HG03432 (cell line): ENCODE measurements around the gene KLK11.

Experiments used
- ATAC-seq: cut with Tn5 transposase; IDR thresholded peaks from one replicate; pipeline ENCODE4 v1.9.1; 2021; ENCODE audit warnings: mild to moderate bottlenecking, moderate library complexity; ENCODE audit not compliant: unreplicated experiment

The KLK11 gene, protein sequence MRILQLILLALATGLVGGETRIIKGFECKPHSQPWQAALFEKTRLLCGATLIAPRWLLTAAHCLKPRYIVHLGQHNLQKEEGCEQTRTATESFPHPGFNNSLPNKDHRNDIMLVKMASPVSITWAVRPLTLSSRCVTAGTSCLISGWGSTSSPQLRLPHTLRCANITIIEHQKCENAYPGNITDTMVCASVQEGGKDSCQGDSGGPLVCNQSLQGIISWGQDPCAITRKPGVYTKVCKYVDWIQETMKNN

DNA sequence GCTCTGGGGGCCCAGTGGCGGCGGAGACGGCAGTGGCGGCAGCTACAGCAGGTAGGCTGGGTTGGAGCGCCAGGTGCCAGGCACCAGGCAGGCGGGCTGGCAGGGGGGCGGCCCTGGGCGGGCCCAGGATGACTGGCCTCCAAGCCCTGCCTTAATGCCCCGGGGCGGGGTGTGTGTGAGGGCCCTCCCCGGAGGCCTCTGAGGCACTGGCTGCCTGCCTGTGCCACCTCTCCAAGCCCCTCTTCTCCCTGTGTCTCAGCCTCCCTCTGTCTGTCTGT, at the start of gene KLK11:
Gene KLK11 (minus strand): TSS at position 63 of the 278 bp plus-strand sequence. CDS start 985 bp downstream, outside the sequence.
- ATAC-seq = no peak

DNA sequence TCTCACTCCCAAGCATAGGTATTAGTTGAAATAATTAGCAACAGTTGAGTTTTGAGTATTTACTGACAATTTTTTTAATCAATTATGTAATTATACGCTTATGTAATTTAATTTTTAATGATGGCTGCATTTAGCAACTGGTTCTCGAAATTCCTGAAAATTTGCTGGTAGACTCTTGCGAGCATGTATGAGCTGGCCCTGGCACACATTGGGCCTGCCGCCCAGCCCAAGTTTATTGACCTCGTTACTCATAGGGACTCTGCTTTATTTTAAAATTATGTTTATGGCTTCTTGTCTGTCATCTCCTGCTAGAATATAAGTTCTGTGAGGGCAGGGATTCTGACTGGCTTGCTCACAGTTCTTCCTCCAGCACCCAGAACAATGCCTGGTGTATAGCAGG, 49.6 kb upstream of the KLK11 start:
- no peak for ATAC-seq

DNA sequence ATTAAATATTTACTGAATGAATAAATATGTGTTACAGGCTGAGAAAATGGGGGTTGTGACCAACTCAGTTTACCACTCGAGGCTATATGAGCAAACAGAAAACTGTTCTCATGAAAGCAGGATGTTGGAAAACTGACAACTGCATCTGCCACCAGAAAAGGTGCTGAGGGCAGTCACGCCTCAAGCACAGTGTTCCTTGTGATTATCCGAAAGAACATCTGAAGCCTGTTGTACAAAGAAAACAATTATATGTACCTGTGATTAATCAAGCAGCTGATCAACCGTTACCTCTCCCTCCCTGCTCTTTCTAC, 44.6 kb upstream of the KLK11 start:
- no peak for ATAC-seq

DNA sequence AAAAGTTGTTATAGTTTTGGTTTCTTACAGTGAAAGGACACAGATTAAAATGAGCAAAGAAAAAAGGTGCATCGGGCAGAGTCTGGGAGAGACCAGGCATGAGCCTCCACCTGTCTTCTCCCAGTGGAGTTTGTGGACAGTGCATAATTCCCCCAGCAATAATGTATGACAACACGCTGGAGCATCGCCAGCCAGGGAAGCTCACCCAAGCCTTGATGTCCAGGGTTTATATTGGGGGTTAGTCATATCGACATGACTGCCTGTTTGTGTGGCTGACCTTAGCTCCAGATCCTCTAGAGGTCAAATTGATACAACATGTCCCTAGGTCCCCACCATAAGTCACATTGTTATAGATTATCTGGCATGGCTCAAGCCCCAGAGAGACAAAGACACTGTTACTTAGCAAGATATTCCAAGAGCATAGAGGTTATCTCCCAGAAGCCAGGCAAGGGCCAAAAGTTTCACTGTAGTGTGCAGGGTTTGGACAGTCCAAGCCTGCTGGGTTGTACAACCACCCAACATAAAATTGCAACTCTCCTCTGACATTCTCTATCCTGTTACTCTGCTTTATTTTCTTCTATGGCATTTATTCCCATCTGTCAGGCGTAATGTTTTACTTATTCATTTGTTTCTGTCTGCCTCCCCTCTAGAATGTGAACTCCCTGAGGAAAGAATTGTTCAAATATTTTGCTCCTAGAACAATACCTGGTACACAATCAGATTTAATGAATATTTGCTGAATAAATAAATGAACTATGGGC, 44.1 kb upstream of the KLK11 start:
- no peak for ATAC-seq

DNA sequence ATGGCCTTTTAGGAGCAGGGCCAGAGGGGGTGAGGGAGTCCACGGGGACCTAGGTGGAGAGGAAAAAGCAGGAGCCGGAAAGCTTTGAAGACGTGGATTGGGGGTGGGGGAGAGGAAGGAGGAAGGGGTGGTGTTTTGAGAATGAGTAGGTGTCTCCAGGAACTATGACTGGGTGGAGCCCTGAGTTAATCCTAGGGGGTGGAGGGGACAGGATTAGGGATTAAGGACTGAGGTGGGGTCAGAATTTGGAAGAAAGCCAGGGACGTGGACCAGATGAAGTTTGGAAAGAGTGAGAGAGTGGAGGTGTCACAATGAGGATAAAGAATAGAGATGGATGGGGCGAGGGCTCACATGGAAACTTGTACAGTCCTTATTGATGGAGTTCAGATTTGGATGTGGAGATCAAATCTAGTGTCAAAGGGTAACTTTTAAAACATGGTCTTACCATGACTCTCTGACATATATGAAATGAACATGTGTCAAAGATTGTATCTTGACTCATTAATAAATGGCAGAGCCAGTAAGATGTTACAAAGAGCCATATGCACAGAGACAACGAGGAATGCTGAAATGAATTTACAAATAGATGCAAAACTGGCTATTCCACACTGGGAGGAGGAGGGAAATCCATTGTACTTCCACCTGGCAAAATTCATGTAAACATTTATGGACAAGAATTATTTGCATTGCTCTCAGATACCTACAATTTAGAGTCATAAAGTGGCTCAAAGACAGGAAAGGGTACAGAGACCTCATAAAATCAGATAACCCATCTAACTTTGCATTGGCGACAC, 40.2 kb upstream of the KLK11 start:
- no peak for ATAC-seq

DNA sequence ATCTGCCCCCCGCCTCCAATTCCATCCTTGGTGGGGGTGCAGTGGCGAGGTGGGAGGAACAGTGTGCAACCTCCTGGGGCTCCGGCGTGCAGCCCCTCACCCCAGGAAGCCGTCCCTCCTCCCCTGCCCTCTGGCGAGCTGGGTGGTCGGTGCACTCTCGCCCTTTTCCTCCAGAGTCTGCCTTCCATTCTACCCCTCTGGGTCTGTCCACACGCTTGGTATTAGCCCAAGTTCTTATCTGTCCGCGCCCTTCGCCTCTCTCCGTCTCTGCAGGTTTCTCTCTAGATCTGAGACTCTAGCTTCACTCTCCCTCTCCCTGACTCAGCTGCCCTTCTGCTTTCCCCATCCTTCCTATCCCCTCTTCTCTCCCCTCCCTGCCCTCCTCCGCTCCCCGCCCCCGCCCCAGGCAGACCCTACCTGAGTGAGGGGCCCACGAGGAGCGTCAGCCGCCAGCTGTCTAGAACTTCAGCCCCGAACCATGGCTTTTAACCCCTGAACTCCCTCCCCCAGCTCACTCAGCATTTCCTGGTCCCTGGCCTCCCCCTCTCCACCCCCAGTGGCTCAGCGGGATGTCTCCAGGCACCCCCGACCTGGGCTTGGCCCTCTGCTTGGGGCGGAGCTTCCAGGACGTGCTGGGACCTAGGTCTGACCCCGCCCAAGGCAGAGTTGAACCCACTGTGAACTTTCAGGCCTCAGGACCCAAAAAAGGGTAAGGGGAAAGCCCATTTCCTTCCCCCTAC, 39.0 kb upstream of the KLK11 start:
- no peak for ATAC-seq

DNA sequence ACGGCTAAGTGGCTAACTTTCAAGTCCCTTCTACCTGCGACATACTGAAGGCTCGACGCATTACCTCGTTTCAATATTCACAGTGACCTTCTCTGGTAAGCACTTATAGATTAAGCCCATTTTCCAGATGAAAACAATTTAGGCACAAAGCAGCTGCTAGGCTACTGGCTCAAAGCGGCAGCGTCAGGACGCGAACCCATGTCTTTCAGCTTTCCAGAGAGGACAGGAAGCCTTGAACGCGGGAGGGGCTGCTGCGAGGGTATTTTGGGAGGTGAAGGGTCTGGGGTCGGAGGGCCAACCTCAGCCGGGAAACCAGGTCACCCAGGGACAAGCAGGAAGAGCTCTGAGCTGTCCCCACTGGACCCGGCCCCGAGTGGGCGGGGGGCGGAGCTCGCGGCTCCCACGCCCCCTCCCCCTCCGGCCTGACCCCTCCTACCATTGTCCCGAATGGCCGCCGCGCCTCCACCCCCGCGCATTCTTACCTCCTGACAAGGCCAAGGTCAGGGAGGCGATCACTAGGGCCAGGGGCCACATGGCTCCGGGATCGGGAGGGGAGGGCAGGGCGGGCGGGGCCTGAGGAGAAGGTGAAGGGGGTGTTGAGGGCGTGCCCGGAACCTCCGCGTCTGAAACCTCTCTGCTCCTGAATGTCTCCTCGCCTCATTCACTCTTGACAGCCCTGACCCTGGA, 38.3 kb upstream of the KLK11 start, which contains the start of gene KLK13:
Gene KLK13 (minus strand): TSS at position 559 of the 687 bp plus-strand sequence. CDS start 25 bp downstream, at position 534.
- ATAC-seq = no peak

DNA sequence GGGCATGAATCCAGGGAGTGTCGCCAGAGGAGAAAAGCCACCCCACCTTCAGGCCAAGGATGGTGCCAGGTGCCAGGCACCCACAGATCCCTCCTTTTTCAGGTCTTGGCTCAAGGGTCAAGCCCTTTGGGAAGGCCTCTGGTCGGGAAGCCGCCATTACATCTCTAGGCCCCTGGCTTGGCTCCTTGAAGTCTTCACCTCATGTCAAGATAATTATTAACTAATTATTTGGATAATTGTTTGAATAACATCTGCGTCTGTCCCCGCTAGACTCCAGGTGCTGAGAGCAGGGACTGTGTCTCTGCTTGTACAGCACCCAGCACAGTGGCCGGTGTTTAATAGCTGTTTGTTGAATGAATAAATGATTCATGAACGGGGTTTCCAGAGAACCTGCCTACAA, 37.2 kb upstream of the KLK11 start:
- ATAC-seq = no peak

DNA sequence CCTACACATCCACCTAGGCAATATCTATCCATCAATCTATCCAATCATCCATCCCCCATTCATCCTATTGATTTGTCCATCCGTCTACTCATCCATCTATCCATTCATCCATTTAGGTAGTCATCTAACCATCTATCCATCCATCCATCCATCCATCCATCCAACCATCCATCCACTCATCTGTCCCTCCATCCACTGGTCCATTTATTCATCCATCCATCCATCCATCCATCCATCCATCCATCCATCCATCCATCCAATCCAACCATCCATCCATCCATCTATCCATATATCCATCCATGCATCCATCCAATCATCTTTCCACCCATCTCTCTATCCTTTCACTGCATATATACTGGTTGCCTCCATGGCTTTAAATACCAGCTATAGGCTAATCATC, 34.6 kb upstream of the KLK11 start:
- ATAC-seq = no peak

DNA sequence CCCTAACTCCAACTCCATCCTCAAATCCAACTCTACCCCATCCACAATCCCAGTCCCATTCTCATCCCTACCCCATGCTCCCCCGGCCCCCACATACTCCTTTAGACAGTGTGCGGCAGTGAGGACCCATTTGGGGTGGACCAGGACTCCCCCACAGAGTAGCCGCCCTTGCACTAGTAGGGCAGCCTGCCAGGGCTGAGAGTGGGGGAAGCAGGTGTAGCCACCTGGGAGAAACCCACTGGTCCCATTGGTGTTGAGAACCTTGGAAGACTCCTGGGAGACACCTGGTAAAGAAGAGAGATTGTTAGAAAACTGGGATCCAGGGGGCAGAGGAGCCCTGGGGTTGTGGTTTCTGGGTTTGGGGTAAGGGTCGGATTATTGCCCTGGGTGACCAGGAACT, 33.9 kb upstream of the KLK11 start:
- ATAC-seq = no peak

DNA sequence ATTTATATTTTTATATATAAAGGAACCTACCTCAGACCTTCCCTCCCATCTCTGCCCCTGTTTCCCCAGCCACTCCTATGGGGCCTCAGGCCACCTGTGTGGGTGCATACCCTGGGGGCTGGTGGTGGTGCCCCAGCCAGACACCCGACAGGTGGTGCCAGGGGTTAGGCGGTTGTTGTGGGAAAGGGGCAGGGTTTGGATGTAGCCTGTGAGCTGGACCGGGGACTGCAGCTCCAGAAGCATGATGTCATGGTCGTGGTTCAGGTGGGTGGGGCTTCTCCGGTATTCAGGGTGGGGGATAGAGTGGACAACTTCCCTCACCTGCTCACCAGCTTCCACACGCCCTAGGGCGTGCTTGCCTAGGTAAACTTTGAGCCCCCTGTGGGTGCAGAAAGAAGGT, 33.3 kb upstream of the KLK11 start:
- no peak for ATAC-seq

DNA sequence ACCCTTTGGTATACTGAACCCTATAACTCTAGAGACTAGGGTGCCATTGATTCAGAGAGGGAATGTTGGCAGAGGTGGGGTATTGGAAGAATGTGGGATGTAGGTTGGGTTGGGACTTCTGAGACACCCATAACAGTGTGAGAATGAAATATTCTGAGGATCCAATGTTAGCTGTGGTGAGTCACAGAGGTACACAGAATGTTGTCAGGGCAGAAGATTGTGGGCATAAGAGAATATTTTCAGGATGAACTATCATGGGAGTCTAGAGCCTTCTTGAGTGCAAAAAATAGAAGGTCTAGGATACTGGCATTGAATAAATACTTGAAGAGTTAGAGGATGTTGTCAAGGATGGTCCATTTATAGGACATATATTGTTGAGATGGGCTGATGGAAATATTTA, 29.4 kb upstream of the KLK11 start:
- no peak for ATAC-seq

DNA sequence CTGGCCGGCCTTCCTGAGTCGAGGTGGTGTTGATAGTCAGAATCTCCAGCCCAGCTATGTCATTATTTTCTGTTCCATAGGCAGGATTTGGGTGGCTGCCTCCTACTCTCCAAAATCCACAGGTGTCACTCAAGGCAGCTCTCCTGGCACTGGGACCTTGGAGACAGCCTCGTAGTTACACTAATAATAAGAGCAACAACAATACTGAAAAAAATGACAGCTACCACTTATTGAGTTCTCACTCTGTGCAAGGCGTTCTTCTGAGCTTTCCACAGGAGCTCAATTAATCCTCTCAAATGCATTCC, 20.6 kb upstream of the KLK11 start:
- ATAC-seq = no peak

DNA sequence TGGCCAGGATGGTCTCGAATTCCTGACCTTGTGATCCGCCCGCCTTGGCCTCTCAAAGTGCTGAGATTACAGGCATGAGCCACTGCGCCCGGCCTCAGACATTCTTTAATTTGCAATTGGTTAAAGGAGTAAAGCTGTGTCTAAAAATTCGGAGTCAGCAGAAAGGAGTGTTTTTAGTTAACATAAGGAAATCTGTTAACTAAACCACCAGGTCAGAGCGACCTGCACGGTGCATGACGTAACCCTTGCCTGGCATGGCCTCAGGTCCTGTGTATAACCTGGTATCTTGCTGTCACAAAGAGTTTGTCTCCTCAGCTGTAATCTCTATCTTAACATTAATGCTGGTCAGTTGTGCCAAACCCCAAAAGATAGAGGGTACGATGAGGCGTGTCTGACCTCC, 17.9 kb upstream of the KLK11 start:
- no peak for ATAC-seq

DNA sequence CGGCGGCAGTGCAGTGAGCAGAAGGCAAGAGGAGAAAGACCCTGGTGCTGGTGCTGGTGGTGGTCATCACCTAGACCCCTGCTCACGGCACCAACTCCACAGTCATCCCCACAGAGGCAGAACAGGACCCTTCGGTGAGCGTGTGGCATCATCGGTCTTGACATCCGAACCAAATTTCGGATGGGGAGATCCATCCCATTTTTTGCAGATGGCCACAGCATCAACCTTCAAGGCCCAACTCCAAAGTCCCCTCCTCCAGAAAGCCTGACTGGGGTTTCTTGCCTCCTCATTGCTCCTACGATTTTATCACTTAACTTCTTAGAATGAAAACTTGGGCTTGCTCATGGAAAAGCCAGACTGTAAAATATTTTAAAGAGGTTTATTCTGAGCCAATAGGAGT, 17.1 kb upstream of the KLK11 start:
- ATAC-seq = no peak

DNA sequence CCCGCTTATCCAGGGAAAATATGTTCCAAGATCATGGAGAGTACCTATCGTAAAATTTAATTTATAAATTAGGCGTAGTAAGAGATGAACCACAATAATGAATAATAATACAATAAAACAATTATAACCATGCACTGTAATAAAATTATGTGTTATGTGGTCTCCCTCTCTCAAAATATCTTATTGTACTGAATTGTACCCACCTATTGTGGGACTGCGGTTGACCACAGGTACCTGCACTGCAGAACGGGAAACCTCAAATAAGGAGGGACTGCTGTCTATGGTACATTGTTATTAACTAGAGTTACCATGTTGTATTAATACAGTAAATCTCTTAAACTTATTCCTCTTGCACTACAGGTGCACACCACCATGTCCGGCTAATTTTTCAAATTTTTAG, 13.7 kb upstream of the KLK11 start:
- ATAC-seq = no peak

DNA sequence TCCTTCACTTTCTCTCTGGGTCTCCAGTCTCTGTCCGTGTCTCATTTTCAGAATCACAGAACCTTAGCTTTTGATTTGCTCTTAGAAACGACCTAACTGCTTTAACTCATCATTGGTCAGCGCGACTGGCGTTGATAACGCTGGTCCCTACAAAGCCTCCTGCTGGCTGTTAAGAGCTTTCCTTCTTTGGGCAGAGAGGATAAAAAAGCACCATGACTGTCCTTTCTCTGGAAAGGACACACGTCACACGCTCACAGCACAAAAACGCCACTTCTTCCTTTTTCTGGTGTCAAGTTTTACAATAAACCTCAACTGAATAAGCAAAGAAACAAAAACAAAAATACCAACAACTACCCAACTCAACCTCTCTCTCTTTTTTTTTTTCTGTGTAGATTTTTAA, 10.1 kb upstream of the KLK11 start:
- no peak for ATAC-seq

DNA sequence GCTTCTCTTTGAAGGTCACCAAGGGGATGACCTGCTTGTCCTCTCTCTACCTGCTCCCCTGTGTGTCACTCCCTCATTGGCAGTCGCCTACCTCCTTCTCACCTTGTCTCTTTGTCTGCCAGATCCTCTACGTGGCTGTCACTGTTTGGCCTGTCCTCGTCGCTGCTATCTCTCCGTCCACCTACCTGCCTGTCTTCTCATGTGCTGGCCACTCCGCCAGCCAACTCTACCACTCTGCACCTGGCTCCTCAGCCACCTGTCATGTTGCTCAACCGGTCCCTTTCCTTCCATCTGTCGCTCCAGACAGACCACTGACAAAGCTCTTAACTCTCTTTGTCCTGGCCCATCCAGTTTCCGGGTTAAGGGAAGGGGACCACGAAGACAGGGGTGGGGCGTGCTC, 8.3 kb upstream of the KLK11 start, which contains the start of gene KLK12:
Gene KLK12 (minus strand): TSS at position 299 of the 400 bp plus-strand sequence. CDS start 381 bp downstream, outside the sequence.
- no peak for ATAC-seq

DNA sequence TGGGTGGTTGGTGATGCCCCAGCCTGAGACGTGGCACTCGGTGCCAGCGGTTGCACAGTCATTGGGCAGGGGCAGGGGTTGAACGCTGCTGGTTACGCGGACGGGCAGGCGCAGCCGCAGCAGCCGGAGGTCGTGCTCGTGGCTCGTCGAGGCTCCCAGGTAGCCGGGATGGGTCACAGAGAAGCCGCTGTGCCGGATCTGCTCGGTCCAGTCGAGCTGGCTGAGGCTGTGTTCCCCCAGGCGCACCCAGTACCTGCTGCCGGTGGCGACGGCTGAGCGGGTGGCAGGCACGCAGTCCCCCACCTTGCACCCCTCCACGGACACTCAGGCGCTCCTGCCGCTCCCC, 5.4 kb upstream of the KLK11 start:
- no peak for ATAC-seq

DNA sequence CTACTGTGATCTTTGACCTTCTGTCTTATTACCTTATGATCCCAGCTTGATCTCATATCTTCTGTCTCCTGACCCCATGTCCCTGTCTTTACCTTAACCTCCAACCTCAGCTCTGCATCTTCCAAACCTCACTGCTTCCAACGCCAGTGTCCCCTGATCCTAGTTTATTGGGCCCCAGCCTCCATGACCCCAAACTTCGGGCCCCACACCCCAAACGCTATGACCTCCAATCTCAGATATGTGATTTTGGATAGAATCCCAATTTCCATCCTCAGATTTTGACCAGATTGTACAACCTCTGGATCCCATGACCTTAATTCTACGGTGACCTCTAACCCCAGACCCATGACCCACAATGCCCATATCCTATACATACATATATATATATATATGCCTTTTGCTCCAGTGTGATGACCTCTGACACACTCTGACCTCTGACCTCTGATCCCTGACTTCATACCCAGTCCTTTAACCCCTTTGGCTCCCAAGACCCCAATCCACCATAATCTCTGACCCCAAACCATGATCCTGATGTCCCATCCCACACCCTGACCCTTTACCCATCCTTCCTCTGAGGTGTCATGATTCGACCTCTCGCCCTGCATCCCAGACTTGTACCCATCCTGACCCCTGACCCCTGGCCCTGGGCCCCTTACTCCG, 4.9 kb upstream of the KLK11 start:
- no peak for ATAC-seq

DNA sequence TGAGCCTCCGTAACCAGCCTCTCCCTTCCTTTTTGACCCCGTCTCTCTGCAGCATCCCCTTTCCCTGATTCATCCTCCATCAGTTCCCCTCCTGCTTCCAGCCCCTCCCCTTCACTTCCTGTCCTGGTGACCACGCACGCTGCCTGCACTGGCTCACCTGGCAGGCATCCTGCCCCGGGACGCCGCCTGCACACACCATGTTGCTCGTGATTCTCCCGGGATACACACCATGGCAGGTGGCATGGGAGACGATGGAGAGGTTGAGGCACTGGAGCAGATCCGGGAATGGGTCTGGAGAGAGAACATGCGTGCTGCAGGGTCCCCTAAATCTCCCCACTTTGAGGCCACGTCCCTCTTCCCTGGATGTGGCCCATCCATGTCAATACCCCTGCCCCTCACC, 4.2 kb upstream of the KLK11 start:
- no peak for ATAC-seq
